HepG2 (cell line): ENCODE measurements around the gene KHK. TPM values are rescaled to one million over a fixed set of nuclear protein-coding genes. Genes with fewer than 3 reads are reported as not detected.

Experiments
- ADNP ChIP-seq: sonication (generic); formaldehyde crosslinking; IDR thresholded peaks from 2 replicates; pipeline ENCODE4 v1.4.0; 2020; ENCODE audit warnings: missing genetic modification reagents
- BRD4 ChIP-seq: sonication (generic); formaldehyde crosslinking; IDR thresholded peaks from 2 replicates; pipeline ENCODE4 v1.4.0; 2020; ENCODE audit warnings: missing genetic modification reagents
- CEBPG ChIP-seq: IDR thresholded peaks from 2 replicates; pipeline ENCODE4 v1.6.1; 2016
- GATAD1 ChIP-seq: IDR thresholded peaks from 2 replicates; pipeline ENCODE4 v1.6.1; 2016; ENCODE audit warnings: missing genetic modification reagents, missing compliant biosample characterization
- GLMP ChIP-seq: sonication (generic); formaldehyde crosslinking; IDR thresholded peaks from 2 replicates; pipeline ENCODE4 v1.9.0; 2021; ENCODE audit warnings: missing genetic modification reagents, mild to moderate bottlenecking, borderline replicate concordance
- NFIC ChIP-seq: IDR thresholded peaks from 2 replicates; pipeline ENCODE4 v1.6.1; 2012; ENCODE audit warnings: mild to moderate bottlenecking, low read length, inconsistent platforms
- RBM39 ChIP-seq: fragments of 200-400 bp; formaldehyde crosslinking; IDR thresholded peaks from one replicate; pipeline ENCODE4 v1.6.1; 2018; ENCODE audit warnings: antibody characterized with exemption, mild to moderate bottlenecking, low read depth, low read length; ENCODE audit not compliant: poor library complexity, severe bottlenecking
- TEAD2 ChIP-seq: sonication (generic); formaldehyde crosslinking; IDR thresholded peaks from 2 replicates; pipeline ENCODE4 v1.9.0; 2021; ENCODE audit warnings: missing genetic modification reagents
- YEATS4 ChIP-seq: sonication (generic); formaldehyde crosslinking; IDR thresholded peaks from 2 replicates; pipeline ENCODE4 v1.4.0; 2020; ENCODE audit warnings: missing genetic modification reagents, borderline replicate concordance
- ZBTB40 ChIP-seq, 2 experiments: fragments of 450-650 bp in 1 of 2; sonication (generic) in 1 of 2; formaldehyde crosslinking in 1 of 2; IDR thresholded peaks; 2 replicates each; pipeline versions ENCODE4 v1.6.1 to v1.8.0; 2016 to 2022; ENCODE audit warnings: antibody characterized with exemption in 1 of 2, mild to moderate bottlenecking in 1 of 2, missing genetic modification reagents in 1 of 2
- ZBTB49 ChIP-seq: sonication (generic); formaldehyde crosslinking; IDR thresholded peaks from 2 replicates; pipeline ENCODE4 v1.4.0; 2020; ENCODE audit warnings: missing genetic modification reagents, borderline replicate concordance
- ZNF121 ChIP-seq: sonication (generic); formaldehyde crosslinking; IDR thresholded peaks from 2 replicates; pipeline ENCODE4 v1.5.0; 2020; ENCODE audit warnings: mild to moderate bottlenecking, missing genetic modification reagents
- ZNF329 ChIP-seq: sonication (generic); formaldehyde crosslinking; IDR thresholded peaks from 2 replicates; pipeline ENCODE4 v1.9.0; 2021; ENCODE audit warnings: low read depth, mild to moderate bottlenecking, missing genetic modification reagents
- polyA plus RNA-seq, 8 experiments: library from polyadenylated mRNA; depleted of rRNA in 3 of 8; stranded (reverse) in 7 of 8; unstranded in 1 of 8; fragments of >200 nt; fragmentation: Illumina TruSeq in 4 of 8; extraction: Trizol in 4 of 8; gene quantifications; 2 replicates each; pipeline versions ENCODE4 v1.2.1 to v1.2.3, GENCODE V29; 2011 to 2016; ENCODE audit warnings: low read depth in 4 of 8, missing spikeins in 1 of 8, mixed read lengths in 1 of 8; ENCODE audit not compliant: insufficient read depth in 1 of 8
- total RNA-seq, 5 experiments: library from RNA; depleted of rRNA; stranded (reverse); fragments of >200 nt; fragmentation: Illumina TruSeq; extraction: Trizol; gene quantifications; 2 replicates each; pipeline ENCODE4 v1.2.3, GENCODE V29; 2016; ENCODE audit warnings: low read depth in 1 of 5

KHK gene
- total and polyA plus RNA-seq, 2 of the 13 experiments (the other 11 are each of a cell fraction or from before 2014, with no cell fraction given) = 40.9 to 99.2 TPM

- TF ChIP-seq NFIC = no peak
- peak; percentile 54; the same call in 1 of the 2 replicates for TF ChIP-seq YEATS4 (CRISPR knock-in tag)
- TF ChIP-seq ZNF329 = no peak
- no peak for TF ChIP-seq GLMP
- peak; percentile 90 for TF ChIP-seq CEBPG (CRISPR knock-in tag)
- TF ChIP-seq GATAD1 (CRISPR knock-in tag) = no peak
- TF ChIP-seq TEAD2 (CRISPR knock-in tag) = no peak
- TF ChIP-seq ADNP = no peak
- TF ChIP-seq ZNF121 (CRISPR knock-in tag) = no peak
- TF ChIP-seq RBM39 = no peak
- no peak for TF ChIP-seq ZBTB49 (CRISPR knock-in tag)
- TF ChIP-seq ZBTB40 (IDR thresholded peaks at IDR 0.05) = no peak
- TF ChIP-seq ZBTB40 (CRISPR knock-in tag; IDR thresholded peaks at IDR 0.05) = no peak
- peak; percentile 25 for TF ChIP-seq BRD4
Observed at GRCh38 chr2:27123302-27124150, 37.0 kb downstream of the KHK start, which contains the start of gene ABHD1 (continued).
